PC-9 (cell line): ENCODE data around the gene RNF114. TPM values are rescaled to one million over a fixed set of nuclear protein-coding genes. Genes with fewer than 3 reads are reported as not detected.
"Not testable (repeated sequence)": the region's sequence is repeated elsewhere in the genome, so short reads cannot be mapped to it uniquely, and the experiment has no call there.

Experiments
- BruUV-seq: library from RNA; stranded (reverse); fragments of 400-500 nt; replicated peaks from 2 replicates; lab custom pipeline; 2021; lab: Mats Ljungman, UMichigan
- CTCF ChIA-PET: fragments of 300-600 bp; sonication (Branson Sonifier 250); formaldehyde crosslinking; loops from one replicate; lab custom pipeline; 2022; ENCODE audit warnings: antibody characterized with exemption; lab: Charles Lee
- POLR2A ChIA-PET: fragments of 300-600 bp; sonication (Branson Sonifier 250); formaldehyde crosslinking; loops from one replicate; lab custom pipeline; 2022; ENCODE audit warnings: antibody characterized with exemption; ENCODE audit not compliant: unreplicated experiment; lab: Charles Lee
- DNase-seq, 2 experiments: peaks; one replicate each; pipeline versions ENCODE4 v3.0.0 to v3.0.0-alpha.2; 2015 to 2022; ENCODE audit warnings: mixed read lengths in 1 of 2
- H2AFZ ChIP-seq: fragments of 200-600 bp; sonication (generic); 2 replicates; pipeline ENCODE4 v1.8.1; 2017; ENCODE audit warnings: antibody characterized with exemption
- H3F3A ChIP-seq: fragments of 200-600 bp; sonication (generic); 2 replicates; pipeline ENCODE4 v1.8.1; 2017; ENCODE audit warnings: antibody characterized with exemption, mild to moderate bottlenecking, low read depth; ENCODE audit not compliant: insufficient read depth
- H3K27ac ChIP-seq: fragments of 200-600 bp; sonication (generic); 2 replicates; pipeline ENCODE4 v1.6.1; 2016; ENCODE audit warnings: mixed run types
- H3K27me3 ChIP-seq: fragments of 200-600 bp; sonication (generic); 2 replicates; pipeline ENCODE4 v1.6.1; 2016; ENCODE audit warnings: low read depth, mixed run types; ENCODE audit not compliant: insufficient read depth
- H3K36me3 ChIP-seq: fragments of 200-600 bp; sonication (generic); 2 replicates; pipeline ENCODE4 v1.6.1; 2016; ENCODE audit warnings: low read depth, mixed run types
- H3K4me1 ChIP-seq: fragments of 200-600 bp; sonication (generic); replicated peaks from 2 replicates; pipeline ENCODE4 v1.6.1; 2016; ENCODE audit warnings: mixed run types; ENCODE audit not compliant: insufficient read depth
- H3K4me2 ChIP-seq: fragments of 200-600 bp; sonication (generic); 2 replicates; pipeline ENCODE4 v1.6.1; 2017; ENCODE audit warnings: mixed run types
- H3K4me3 ChIP-seq: fragments of 200-600 bp; sonication (generic); 2 replicates; pipeline ENCODE4 v1.6.1; 2016; ENCODE audit warnings: mixed run types
- H3K79me2 ChIP-seq: fragments of 200-600 bp; sonication (generic); 2 replicates; pipeline ENCODE4 v1.6.1; 2017; ENCODE audit warnings: low read depth, mixed run types
- H3K9me2 ChIP-seq: fragments of 200-600 bp; sonication (generic); 2 replicates; pipeline ENCODE4 v1.8.1; 2017; ENCODE audit warnings: mild to moderate bottlenecking; ENCODE audit not compliant: insufficient read depth
- H3K9me3 ChIP-seq: fragments of 200-600 bp; sonication (generic); 2 replicates; pipeline ENCODE4 v1.8.1; 2016; ENCODE audit warnings: low read depth; ENCODE audit not compliant: insufficient read depth
- H4K20me1 ChIP-seq: fragments of 200-600 bp; sonication (generic); 2 replicates; pipeline ENCODE4 v1.8.1; 2017; ENCODE audit not compliant: insufficient read depth
- EZH2 ChIP-seq: fragments of 200-600 bp; sonication (generic); IDR thresholded peaks from 2 replicates; pipeline ENCODE4 v1.8.0; 2017; ENCODE audit warnings: antibody characterized with exemption, low read depth
- intact Hi-C: fragments of 100-400 bp; cut with micrococcal nuclease; formaldehyde crosslinking; loops from one replicate; pipeline ENCODE4 v1.10.0; 2022; ENCODE audit not compliant: unreplicated experiment
- total RNA-seq: library from RNA; stranded (reverse); gene quantifications from 2 replicates; pipeline ENCODE4 v1.2.3, GENCODE V29; 2021
- TF ChIP-seq, protein P1 (sequence below): fragments of 200-600 bp; sonication (generic); conservative IDR thresholded peaks from 2 replicates; pipeline ENCODE4 v1.6.1; 2017; ENCODE audit warnings: mixed run types, antibody characterized with exemption, mild to moderate bottlenecking, moderate library complexity

The RNF114 gene
- total RNA-seq, 1 experiment from 2014 or later = 92.5 TPM

DNA sequence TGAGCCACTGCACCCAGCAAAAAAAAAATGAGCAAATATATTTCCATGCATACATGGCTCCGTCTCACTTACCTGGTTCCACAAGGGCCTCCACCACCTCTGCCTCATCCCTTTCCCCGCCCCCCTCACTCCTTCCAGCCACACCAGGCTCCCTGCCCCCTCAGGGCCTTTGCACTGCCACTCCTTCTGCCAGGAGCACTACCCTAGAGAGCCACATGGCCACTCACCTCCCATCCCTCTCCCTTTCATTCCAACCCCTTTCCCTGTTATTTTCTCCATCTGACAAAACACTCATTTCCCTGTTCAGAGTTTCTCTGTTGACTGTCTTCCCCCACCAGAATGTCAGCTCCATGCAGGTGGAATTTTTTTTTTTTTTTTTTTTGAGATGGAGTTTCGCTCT is 59.4 kb downstream of the RNF114 start:
- intact Hi-C loops = no loop called here
- Histone ChIP-seq H3K4me3 (no peak overlapping the region), H3K36me3 (no peaks in the 10 kb centered on the region), H3K27ac (no peak overlapping the region), H3K9me3 (no peaks in the 10 kb centered on the region), H3K4me2 (no peak overlapping the region), H3K27me3 (no peaks in the 10 kb centered on the region), H3K9me2 (no peaks in the 10 kb centered on the region), H4K20me1 (no peaks in the 10 kb centered on the region), H3K4me1 (peaks cover 10% of the 10 kb centered on the region; the same call in 1 of the 2 replicates), H2AFZ (no peak overlapping the region), H3K79me2 (no peaks in the 10 kb centered on the region), H3F3A (peaks cover 15% of the 10 kb centered on the region; the same call in 1 of the 2 replicates)
- BruUV-seq = no TSS peak
- CTCF ChIA-PET = no interaction called here
- POLR2A ChIA-PET = interaction anchor here (0.7 kb wide), 1 partner anchor 148 kb away, joined by 15 read pairs; no protein-coding TSS in a partner anchor
- DNase-seq = no peak
- no peak for TF ChIP-seq EZH2
- TF ChIP-seq, protein P1, sequence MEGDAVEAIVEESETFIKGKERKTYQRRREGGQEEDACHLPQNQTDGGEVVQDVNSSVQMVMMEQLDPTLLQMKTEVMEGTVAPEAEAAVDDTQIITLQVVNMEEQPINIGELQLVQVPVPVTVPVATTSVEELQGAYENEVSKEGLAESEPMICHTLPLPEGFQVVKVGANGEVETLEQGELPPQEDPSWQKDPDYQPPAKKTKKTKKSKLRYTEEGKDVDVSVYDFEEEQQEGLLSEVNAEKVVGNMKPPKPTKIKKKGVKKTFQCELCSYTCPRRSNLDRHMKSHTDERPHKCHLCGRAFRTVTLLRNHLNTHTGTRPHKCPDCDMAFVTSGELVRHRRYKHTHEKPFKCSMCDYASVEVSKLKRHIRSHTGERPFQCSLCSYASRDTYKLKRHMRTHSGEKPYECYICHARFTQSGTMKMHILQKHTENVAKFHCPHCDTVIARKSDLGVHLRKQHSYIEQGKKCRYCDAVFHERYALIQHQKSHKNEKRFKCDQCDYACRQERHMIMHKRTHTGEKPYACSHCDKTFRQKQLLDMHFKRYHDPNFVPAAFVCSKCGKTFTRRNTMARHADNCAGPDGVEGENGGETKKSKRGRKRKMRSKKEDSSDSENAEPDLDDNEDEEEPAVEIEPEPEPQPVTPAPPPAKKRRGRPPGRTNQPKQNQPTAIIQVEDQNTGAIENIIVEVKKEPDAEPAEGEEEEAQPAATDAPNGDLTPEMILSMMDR = no peak

DNA sequence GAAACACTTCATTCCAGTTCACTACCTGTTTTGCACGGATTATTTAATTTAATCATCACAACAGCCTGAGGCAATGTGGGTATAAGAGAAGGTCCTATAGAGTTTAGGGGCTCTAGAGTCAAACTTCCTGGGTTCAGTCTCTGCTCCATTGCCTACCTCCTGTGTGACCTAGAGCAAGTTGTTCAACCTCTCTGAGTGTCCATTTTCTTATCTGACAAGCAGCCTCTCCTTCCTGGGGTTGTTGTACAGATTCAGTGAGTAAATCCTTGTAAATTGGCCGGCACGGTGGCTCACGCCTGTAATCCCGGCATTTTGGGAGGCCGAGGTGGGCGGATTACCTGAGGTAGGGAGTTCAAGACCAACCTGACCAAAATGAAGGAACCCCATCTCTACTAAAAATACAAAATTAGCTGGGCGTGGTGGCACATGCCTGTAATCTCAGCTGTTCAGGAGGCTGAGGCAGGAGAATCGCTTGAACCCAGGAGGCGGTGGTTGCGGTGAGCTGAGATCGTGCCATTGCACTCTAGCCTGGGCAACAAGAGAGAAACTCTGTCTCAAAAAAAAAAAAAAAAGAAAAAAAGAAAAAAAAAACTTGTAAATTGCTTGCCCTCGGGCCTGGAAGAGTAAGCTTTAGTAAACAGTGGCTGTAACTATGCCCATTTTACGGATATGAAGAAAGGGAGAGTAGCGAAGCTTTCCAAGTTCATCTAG is 62.4 kb downstream of the RNF114 start:
- H3K4me3 ChIP-seq, H3K36me3 ChIP-seq, DNase-seq, H2AFZ ChIP-seq, H3K27ac ChIP-seq, H3K79me2 ChIP-seq, POLR2A ChIA-PET, H4K20me1 ChIP-seq, H3K9me2 ChIP-seq, H3K9me3 ChIP-seq, H3K27me3 ChIP-seq, intact Hi-C loops, BruUV-seq, H3K4me2 ChIP-seq: not testable (repeated sequence)
- Histone ChIP-seq H3K4me1 (peaks cover 17% of the 10 kb centered on the region; the same call in 1 of the 2 replicates), H3F3A (peaks cover 17% of the 10 kb centered on the region; the same call in 1 of the 2 replicates)
- CTCF ChIA-PET = interaction anchor here (0.7 kb wide), 2 partner anchors 12 to 533 kb away, joined by 4 to 8 read pairs; no protein-coding TSS in a partner anchor

DNA sequence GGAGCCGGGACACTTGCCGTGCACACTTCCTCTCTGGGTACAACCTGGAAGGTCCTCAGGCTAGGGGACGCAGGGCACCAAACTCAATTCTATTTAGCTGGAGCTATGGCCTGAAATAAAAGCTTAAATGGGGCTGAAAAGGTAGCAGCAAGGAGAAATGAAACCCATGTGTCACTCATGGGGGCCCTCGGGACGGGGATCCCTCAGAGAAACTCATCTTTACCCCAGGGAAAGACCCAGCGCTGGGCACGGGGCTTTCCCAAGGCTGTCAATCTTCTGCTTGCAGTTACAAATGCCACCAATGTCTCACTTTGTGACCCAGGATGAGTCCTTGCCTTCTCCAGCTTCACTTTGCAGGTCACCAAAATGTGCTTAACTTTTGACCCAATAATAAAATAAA is 63.1 kb downstream of the RNF114 start:
- peaks cover 17% of the 10 kb centered on the region; the same call in 1 of the 2 replicates for H3K4me1 ChIP-seq
- no peak for DNase-seq
- H3K36me3 ChIP-seq = no peaks in the 10 kb centered on the region
- BruUV-seq = no TSS peak
- H3K27ac ChIP-seq = no peak overlapping the region
- H3K9me3 ChIP-seq = no peaks in the 10 kb centered on the region
- POLR2A ChIA-PET = no interaction called here
- TF ChIP-seq, protein P1 = no peak
- no peak for TF ChIP-seq EZH2
- H3K9me2 ChIP-seq = no peaks in the 10 kb centered on the region
- peaks cover 14% of the 10 kb centered on the region; the same call in 1 of the 2 replicates for H3F3A ChIP-seq
- H3K79me2 ChIP-seq = no peaks in the 10 kb centered on the region
- no peak overlapping the region for H3K4me3 ChIP-seq
- H2AFZ ChIP-seq = no peak overlapping the region
- H4K20me1 ChIP-seq = no peaks in the 10 kb centered on the region
- no peaks in the 10 kb centered on the region for H3K27me3 ChIP-seq
- no peak overlapping the region for H3K4me2 ChIP-seq
- CTCF ChIA-PET = interaction anchor here (0.7 kb wide), 1 partner anchor 534 kb away, joined by 4 read pairs; no protein-coding TSS in a partner anchor
- intact Hi-C loops = no loop called here

DNA sequence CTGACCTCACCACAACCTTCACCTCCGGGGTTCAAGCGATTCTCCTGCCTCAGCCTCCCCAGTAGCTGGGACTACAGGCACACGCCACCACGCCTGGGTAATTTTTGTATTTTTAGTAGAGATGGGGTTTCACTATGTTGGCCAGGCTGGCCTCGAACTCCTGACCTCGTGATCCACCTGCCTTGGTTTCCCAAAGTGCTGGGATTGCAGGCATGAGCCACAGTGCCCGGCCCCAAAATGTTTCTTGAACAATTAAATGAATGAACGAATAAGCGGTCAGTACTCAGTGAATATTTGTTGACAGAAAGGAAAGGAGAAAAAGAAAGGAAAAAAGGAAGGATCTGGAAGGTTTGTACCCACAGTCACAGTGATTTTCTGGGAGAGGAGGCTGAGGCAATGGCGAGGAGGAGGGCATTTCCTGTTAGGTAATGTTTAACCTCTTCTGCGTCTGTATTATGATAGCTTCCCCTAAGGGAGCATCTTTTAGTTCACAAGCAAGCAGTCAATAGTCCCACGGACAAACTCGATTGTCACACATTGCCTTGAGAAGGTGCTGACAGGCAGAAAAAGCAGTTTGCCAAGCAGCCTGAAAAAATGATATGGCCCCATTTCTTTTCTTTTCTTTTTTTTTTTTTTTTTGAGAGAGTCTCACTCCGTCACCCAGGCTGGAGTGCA is 64.5 kb downstream of the RNF114 start:
- CTCF ChIA-PET = interaction anchor here (0.6 to 0.7 kb wide), 3 partner anchors 9 to 440 kb away, joined by 4 to 7 read pairs (median 5); no protein-coding TSS in a partner anchor
- Histone ChIP-seq H3F3A (peaks cover 16% of the 10 kb centered on the region; the same call in 1 of the 2 replicates), H3K4me1 (peaks cover 17% of the 10 kb centered on the region; the same call in 1 of the 2 replicates)
- H2AFZ ChIP-seq, H3K4me2 ChIP-seq, H3K27ac ChIP-seq, intact Hi-C loops, H3K27me3 ChIP-seq, BruUV-seq, H3K9me2 ChIP-seq, DNase-seq, H3K36me3 ChIP-seq, H3K79me2 ChIP-seq, H3K9me3 ChIP-seq, H4K20me1 ChIP-seq, H3K4me3 ChIP-seq: not testable (repeated sequence)
- POLR2A ChIA-PET = interaction anchor here (0.7 kb wide), 1 partner anchor 134 kb away, joined by 6 read pairs; no protein-coding TSS in a partner anchor
